Lung (tissue), 12 donors: ENCODE results near the gene JMJD8. TPM values are rescaled to one million over a fixed set of nuclear protein-coding genes. Genes with fewer than 3 reads are reported as not detected.

Experiments used
- ATAC-seq: fragments of 200-7000 bp; cut with Tn5 transposase; one replicate; pipeline ENCODE4 v1.9.1; 2020; ENCODE audit warnings: moderate number of reproducible peaks; ENCODE audit not compliant: insufficient read depth, low FRiP score
- DNase-seq, 3 donors: peaks; one replicate each; pipeline ENCODE4 v3.0.0-alpha.2; 2013 to 2017
- H3K27ac ChIP-seq, 2 donors: one replicate each; pipeline ENCODE4 v1.5.1; 2013; ENCODE audit warnings: mild to moderate bottlenecking in 2 of 2, moderate library complexity in 2 of 2, control low read depth in 1 of 2, inconsistent platforms in 1 of 2, low read depth in 1 of 2, low read length in 1 of 2
- H3K27me3 ChIP-seq, 3 donors: one replicate each; pipeline ENCODE4 v1.5.1; 2013; ENCODE audit warnings: low read length in 2 of 3; ENCODE audit not compliant: control insufficient read depth in 3 of 3, insufficient read depth in 3 of 3
- H3K36me3 ChIP-seq, 4 donors: one replicate each; pipeline ENCODE4 v1.5.1; 2013; ENCODE audit warnings: low read length in 4 of 4, mild to moderate bottlenecking in 1 of 4, moderate library complexity in 1 of 4; ENCODE audit not compliant: control insufficient read depth in 4 of 4, insufficient read depth in 4 of 4
- H3K4me1 ChIP-seq, 5 donors: one replicate each; pipeline ENCODE4 v1.5.1; 2013; ENCODE audit warnings: low read length in 5 of 5, mild to moderate bottlenecking in 2 of 5, moderate library complexity in 1 of 5; ENCODE audit not compliant: control insufficient read depth in 5 of 5, insufficient read depth in 5 of 5
- H3K4me3 ChIP-seq: one replicate; pipeline ENCODE4 v1.5.1; 2013; ENCODE audit warnings: mild to moderate bottlenecking, control low read depth, moderate library complexity
- H3K9ac ChIP-seq, 2 donors: one replicate each; pipeline ENCODE4 v1.5.1; 2013; ENCODE audit warnings: low read length in 2 of 2, control low read depth in 1 of 2; ENCODE audit not compliant: insufficient read depth in 1 of 2
- H3K9me3 ChIP-seq, 4 donors: one replicate each; pipeline ENCODE4 v1.5.1; 2013; ENCODE audit warnings: low read length in 3 of 4, mild to moderate bottlenecking in 1 of 4, moderate library complexity in 1 of 4; ENCODE audit not compliant: control insufficient read depth in 4 of 4, insufficient read depth in 3 of 4
- CTCF ChIP-seq: IDR thresholded peaks from 2 replicates; pipeline ENCODE4 v1.5.1; 2012; ENCODE audit warnings: mild to moderate bottlenecking; ENCODE audit errors: control extremely low read depth, extremely low read depth
- WGBS, 2 donors: extraction: QIAGEN DNeasy Blood & Tissue Kit; methylation state at CpG; one replicate each; pipeline ENCODE4 v1.1.7; 2013; 5-methylcytosine and 5-hydroxymethylcytosine counted together
- polyA plus RNA-seq, 2 donors: library from polyadenylated mRNA; stranded (reverse); fragments of 200-250 nt; gene quantifications; one replicate each; pipeline ENCODE4 v1.2.1, GENCODE V29; 2013
- total RNA-seq, 2 donors: library from RNA; depleted of rRNA in 1 of 2; stranded (reverse); fragments of >200 nt in 1 of 2; gene quantifications; one replicate each; pipeline ENCODE4 v1.2.1, GENCODE V29; 2014 to 2021
- donor health status: control.
- donor health status: control.
- donor health status: Bipolar disorder and iron deficiency.
- donor health status: healthy.
- donor health status: DM: yes; HTN: yes; CAD: no.

Gene JMJD8
- total and polyA plus RNA-seq, 4 donors = 32.5 to 90.3 (median 57.9) TPM

DNA sequence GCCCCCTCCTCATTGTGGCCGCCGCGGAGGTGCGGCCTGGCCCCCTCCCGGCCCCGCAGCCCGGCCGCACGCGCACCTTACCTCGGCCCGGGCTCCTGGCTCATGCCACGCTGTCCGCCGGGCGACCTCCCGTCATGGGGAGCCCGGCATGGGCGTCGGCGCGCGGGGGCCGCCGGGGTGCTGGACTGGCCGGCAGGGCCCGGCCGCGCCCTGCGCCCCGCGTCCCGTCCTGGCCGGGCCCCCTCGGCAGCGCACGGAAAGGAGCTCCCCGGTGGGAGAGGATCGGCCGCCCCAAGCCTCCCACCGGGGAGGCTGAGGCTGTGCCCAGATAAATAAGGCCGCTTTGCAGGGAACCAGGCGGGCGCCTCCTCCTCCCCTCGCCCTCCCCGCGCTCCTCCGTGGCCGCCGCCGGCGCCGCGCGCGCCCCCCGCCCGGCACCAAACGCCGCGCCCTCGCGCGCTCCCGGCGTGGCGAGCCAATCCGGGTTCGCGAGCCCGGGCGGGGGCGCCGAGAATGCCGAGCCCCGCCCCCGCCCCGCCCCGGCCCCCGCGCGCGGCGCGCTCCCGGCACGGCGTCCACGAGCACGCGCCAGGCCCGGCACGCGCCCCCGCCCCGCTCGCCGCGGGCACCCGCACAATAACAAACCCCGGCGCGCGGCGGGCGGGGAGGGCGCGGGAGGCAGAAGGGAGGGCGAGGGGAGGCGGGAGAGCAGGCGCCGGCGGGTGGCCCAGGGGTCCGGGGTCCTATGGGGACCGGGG, 21.5 kb upstream of the JMJD8 start, which contains the start of gene FBXL16:
Gene FBXL16, minus strand, starts transcription at position 371 of the 758 bp plus-strand sequence. CDS start 8,396 bp downstream, outside the sequence.
- no peak for DNase-seq
- no peak for ATAC-seq
- H3K4me1 ChIP-seq = no peaks in the 10 kb centered on the region
- H3K36me3 ChIP-seq = no peaks in the 10 kb centered on the region
- 1 to 2% methylated on average over 31 to 115 of the region's 115 CpGs for WGBS, 2 donors
- H3K9me3 ChIP-seq = peaks cover 0 to 5% (median 0%) of the 10 kb centered on the region in 4 donors
- TF ChIP-seq CTCF = no peak
- H3K27me3 ChIP-seq = peaks cover 11 to 69% (median 38%) of the 10 kb centered on the region in 3 donors
- no peak within 1 kb of the TSS for H3K27ac ChIP-seq
- H3K4me3 ChIP-seq = no peak within 1 kb of the TSS
- H3K9ac ChIP-seq = no peak within 1 kb of the TSS

GRCh38 chr16:704552-705380, 20.6 kb upstream of the JMJD8 start:
- Histone ChIP-seq H3K4me3 (no peak overlapping the region), H3K9me3 (peaks cover 0 to 5% (median 0%) of the 10 kb centered on the region in 4 donors), H3K9ac (no peak overlapping the region), H3K27ac (no peak overlapping the region), H3K4me1 (no peaks in the 10 kb centered on the region), H3K27me3 (peaks cover 7 to 69% (median 38%) of the 10 kb centered on the region in 3 donors), H3K36me3 (no peaks in the 10 kb centered on the region)
- TF ChIP-seq CTCF = no peak
- WGBS, 2 donors = 12 to 14% methylated on average over 32 to 49 of the region's 50 CpGs
- ATAC-seq (no peak), DNase-seq (no peak)

- no peaks in the 10 kb centered on the region for H3K36me3 ChIP-seq
- 74 to 81% methylated on average over 7 of the region's 7 CpGs for WGBS, 2 donors
- no peak overlapping the region for H3K27ac ChIP-seq
- TF ChIP-seq CTCF = no peak
- no peak for DNase-seq
- peaks cover 0 to 5% (median 0%) of the 10 kb centered on the region in 4 donors for H3K9me3 ChIP-seq
- H3K27me3 ChIP-seq = peaks cover 7 to 70% (median 38%) of the 10 kb centered on the region in 3 donors
- no peak for ATAC-seq
- no peaks in the 10 kb centered on the region for H3K4me1 ChIP-seq
- no peak overlapping the region for H3K9ac ChIP-seq
- no peak overlapping the region for H3K4me3 ChIP-seq
Observed at GRCh38 chr16:704047-704446, 19.9 kb upstream of the JMJD8 start.
